ENCODE data around the gene ACTL7A. TPM values are rescaled to one million over a fixed set of nuclear protein-coding genes. Genes with fewer than 3 reads are reported as not detected.

Gene ACTL7A
- total and polyA plus RNA-seq, 3 donors from 2014 or later = 74.9 to 292 (median 168) TPM

GRCh38 chr9:108867829-108868228 lies 5.8 kb downstream of the ACTL7A start:
- no peaks in the 10 kb centered on the region for H3K27me3 ChIP-seq
- no peak for DNase-seq
- no peak overlapping the region for H3K27ac ChIP-seq
- H3K9me3 ChIP-seq = no peaks in the 10 kb centered on the region
- H3K4me3 ChIP-seq = no peak overlapping the region
- H3K36me3 ChIP-seq (ENCODE audit: low read depth, missing control alignments) = no peaks in the 10 kb centered on the region
- intact Hi-C loops (cut with DNase I; ENCODE audit: low total_unique reads) = no loop called here
- WGBS, 2 donors = 86 to 87% methylated on average over 4 of the region's 4 CpGs
- no peaks in the 10 kb centered on the region for H3K4me1 ChIP-seq
- no peak for TF ChIP-seq CTCF (IDR thresholded peaks at IDR 0.05)
- no peak for TF ChIP-seq POLR2A (IDR thresholded peaks at IDR 0.05)

- no peaks in the 10 kb centered on the region for H3K4me1 ChIP-seq
- H3K9me3 ChIP-seq = no peaks in the 10 kb centered on the region
- intact Hi-C loops (cut with DNase I; ENCODE audit: low total_unique reads) = no loop called here
- no peaks in the 10 kb centered on the region for H3K27me3 ChIP-seq
- WGBS, 2 donors = 94 to 98% methylated on average over 3 of the region's 3 CpGs
- H3K4me3 ChIP-seq = no peak overlapping the region
- TF ChIP-seq CTCF (IDR thresholded peaks at IDR 0.05) (no peak), POLR2A (IDR thresholded peaks at IDR 0.05) (no peak)
- DNase-seq = no peak
- H3K27ac ChIP-seq = no peak overlapping the region
- no peaks in the 10 kb centered on the region for H3K36me3 ChIP-seq (ENCODE audit: low read depth, missing control alignments)
Observed at GRCh38 chr9:108869092-108869725, 7.1 kb downstream of the ACTL7A start.

GRCh38 chr9:108874058-108874788 lies 12.2 kb downstream of the ACTL7A start:
- DNase-seq = no peak
- Histone ChIP-seq H3K36me3 (ENCODE audit: low read depth, missing control alignments) (no peaks in the 10 kb centered on the region), H3K27me3 (no peaks in the 10 kb centered on the region), H3K4me1 (no peaks in the 10 kb centered on the region), H3K27ac (no peak overlapping the region), H3K4me3 (no peak overlapping the region), H3K9me3 (no peaks in the 10 kb centered on the region)
- TF ChIP-seq POLR2A (IDR thresholded peaks at IDR 0.05) (no peak), CTCF (IDR thresholded peaks at IDR 0.05) (no peak)
- 94 to 97% methylated on average over 4 of the region's 4 CpGs for WGBS, 2 donors
- intact Hi-C loops (cut with DNase I; ENCODE audit: low total_unique reads) = no loop called here

DNA sequence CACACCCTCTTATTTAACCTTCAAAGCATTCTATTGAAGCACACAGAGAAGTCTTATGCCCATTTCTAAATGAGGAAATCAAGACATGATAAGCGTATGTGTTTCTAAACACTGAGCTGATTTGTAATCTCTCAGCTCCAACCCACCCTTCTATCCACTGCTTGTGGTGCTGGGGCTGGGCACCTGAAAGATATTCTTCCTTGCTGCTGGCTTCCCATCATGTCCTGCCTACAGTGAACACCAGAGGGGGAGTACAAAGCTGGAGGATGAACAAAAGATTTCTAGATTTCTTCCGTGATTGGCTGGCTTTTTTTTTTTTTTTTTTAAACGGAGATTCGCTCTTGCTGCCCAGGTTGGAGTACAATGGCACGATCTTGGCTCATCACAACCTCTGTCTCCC lies 14.4 kb downstream of the ACTL7A start:
- DNase-seq = no peak
- 87 to 90% methylated on average over 5 of the region's 5 CpGs for WGBS, 2 donors
- TF ChIP-seq POLR2A (IDR thresholded peaks at IDR 0.05) (no peak), CTCF (IDR thresholded peaks at IDR 0.05) (no peak)
- no peaks in the 10 kb centered on the region for H3K9me3 ChIP-seq
- no peak overlapping the region for H3K4me3 ChIP-seq
- no peak overlapping the region for H3K27ac ChIP-seq
- H3K4me1 ChIP-seq = no peaks in the 10 kb centered on the region
- no peaks in the 10 kb centered on the region for H3K27me3 ChIP-seq
- no peaks in the 10 kb centered on the region for H3K36me3 ChIP-seq (ENCODE audit: low read depth, missing control alignments)
- intact Hi-C loops (cut with DNase I; ENCODE audit: low total_unique reads) = no loop called here
